ENCODE data around the gene POMGNT2. TPM values are rescaled to one million over a fixed set of nuclear protein-coding genes. Genes with fewer than 3 reads are reported as not detected.
A peak's percentile ranks its signal among the peaks of the same experiment; 100 is the strongest.

The POMGNT2 gene
- total and polyA plus RNA-seq, 10 of the 15 experiments (the other 5 are each of a cell fraction or from before 2014, with no cell fraction given): 0.02 to 1.7 (median 0.17) TPM; not detected in 1

DNA sequence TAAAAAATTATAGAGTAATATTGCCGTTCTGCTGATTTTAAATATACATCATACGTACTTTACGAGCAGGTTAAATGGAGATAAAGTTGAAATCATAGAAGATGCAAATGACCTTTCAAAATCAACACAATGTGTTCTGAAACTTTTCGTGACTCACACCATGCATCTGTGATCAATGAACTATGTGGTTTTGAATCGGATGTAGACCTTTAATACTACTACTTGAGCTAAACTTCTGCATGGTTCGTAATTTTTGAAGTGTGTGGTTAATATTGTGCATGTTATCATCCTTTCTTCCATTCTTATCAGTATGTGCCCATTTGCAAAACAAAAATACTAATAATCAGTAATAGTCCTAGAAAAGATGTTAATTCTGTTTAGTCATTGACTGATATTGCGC is 67.9 kb downstream of the POMGNT2 start:
- no TSS peak for BruUV-seq (replicated peaks)
- TF ChIP-seq RUNX3 (IDR thresholded peaks at IDR 0.05; ENCODE audit: low read length) (peak; percentile 77), CEBPB (IDR thresholded peaks at IDR 0.05; ENCODE audit: borderline replicate concordance in 1 of 2, low read depth in 2 of 2, low read length in 2 of 2) (no peak), FOXM1 (IDR thresholded peaks at IDR 0.05; ENCODE audit: low read depth, low read length) (no peak), ATF7 (IDR thresholded peaks at IDR 0.05; ENCODE audit: low read depth) (0 out of 2 replicates have a peak, but pooled peaks have one; percentile 19), HSF1 (IDR thresholded peaks at IDR 0.05; ENCODE audit: low read depth, low read length) (no peak), SMC3 (IDR thresholded peaks at IDR 0.05; ENCODE audit: borderline replicate concordance, low read length) (no peak), BRCA1 (IDR thresholded peaks at IDR 0.05; ENCODE audit: low read depth, low read length) (no peak), ZBED1 (IDR thresholded peaks at IDR 0.05; ENCODE audit: borderline replicate concordance) (no peak), FOS (IDR thresholded peaks at IDR 0.05; ENCODE audit: borderline replicate concordance, extremely low read depth, insufficient read length) (no peak), YY1 (IDR thresholded peaks at IDR 0.05; ENCODE audit: low read depth, low read length) (no peak), NR2F1 (conservative IDR thresholded peaks at IDR 0.05) (no peak), TCF12 (IDR thresholded peaks at IDR 0.05; ENCODE audit: low read depth, low read length) (no peak), ATF2 (IDR thresholded peaks at IDR 0.05; ENCODE audit: low read length) (no peak), CBFB (IDR thresholded peaks at IDR 0.05; ENCODE audit: low read depth) (0 out of 2 replicates have a peak, but pooled peaks have one; percentile 26), CUX1 (IDR thresholded peaks at IDR 0.05; ENCODE audit: insufficient replicate concordance, low read depth, low read length) (peak; percentile 79)
- TF ChIP-seq, protein P1, sequence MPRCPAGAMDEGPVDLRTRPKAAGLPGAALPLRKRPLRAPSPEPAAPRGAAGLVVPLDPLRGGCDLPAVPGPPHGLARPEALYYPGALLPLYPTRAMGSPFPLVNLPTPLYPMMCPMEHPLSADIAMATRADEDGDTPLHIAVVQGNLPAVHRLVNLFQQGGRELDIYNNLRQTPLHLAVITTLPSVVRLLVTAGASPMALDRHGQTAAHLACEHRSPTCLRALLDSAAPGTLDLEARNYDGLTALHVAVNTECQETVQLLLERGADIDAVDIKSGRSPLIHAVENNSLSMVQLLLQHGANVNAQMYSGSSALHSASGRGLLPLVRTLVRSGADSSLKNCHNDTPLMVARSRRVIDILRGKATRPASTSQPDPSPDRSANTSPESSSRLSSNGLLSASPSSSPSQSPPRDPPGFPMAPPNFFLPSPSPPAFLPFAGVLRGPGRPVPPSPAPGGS (IDR thresholded peaks at IDR 0.05; ENCODE audit: borderline replicate concordance, insufficient read depth, low read depth, low read length, poor library complexity, severe bottlenecking): no peak

More for the DNA sequence above, 67.9 kb downstream of the POMGNT2 start:
- Histone ChIP-seq H4K20me1 (ENCODE audit: control insufficient read depth, insufficient read depth) (no peaks in the 10 kb centered on the region), H3K4me2 (ENCODE audit: control insufficient read depth, insufficient read depth) (no peak overlapping the region), H3K79me2 (ENCODE audit: control insufficient read depth, insufficient read depth, low read length) (no peaks in the 10 kb centered on the region), H3K4me1 (ENCODE audit: control insufficient read depth, insufficient read depth, low read length) (no peaks in the 10 kb centered on the region), H3K27ac (ENCODE audit: control insufficient read depth, insufficient read depth) (no peak overlapping the region), H3K9ac (ENCODE audit: control insufficient read depth, insufficient read depth, low read length) (no peak overlapping the region), H3K36me3 (ENCODE audit: control insufficient read depth in 2 of 2, insufficient read depth in 2 of 2, low read length in 1 of 2) (no peaks in the 10 kb centered on the region), H3K27me3 (replicated peaks in 1 of 2; ENCODE audit: control insufficient read depth in 2 of 2, insufficient read depth in 2 of 2, low read length in 1 of 2) (peaks cover 0 to 1% of the 10 kb centered on the region in 2 experiments; a peak in 3 of 4 replicates), H3K4me3 (no peak overlapping the region), H2AFZ (ENCODE audit: control insufficient read depth, low read depth, low read length) (no peak overlapping the region), H3K9me3 (replicated peaks; ENCODE audit: control insufficient read depth, insufficient read depth, low read length) (no peaks in the 10 kb centered on the region; the same call in 2 of the 3 replicates)
- ChIA-PET RAD21 (ENCODE audit: unreplicated experiment) (interaction anchor here (1.0 to 1.2 kb wide), 2 partner anchors 14 to 31 kb away, joined by 3 to 4 read pairs; no protein-coding TSS in a partner anchor), SMC1A (ENCODE audit: uncharacterized antibody, unreplicated experiment) (interaction anchor here (1.2 to 3.8 kb wide), 4 partner anchors 10 to 76 kb away, joined by 3 to 15 read pairs (median 9); no protein-coding TSS in a partner anchor), POLR2A (no interaction called here), CTCF (interaction anchor here (1.0 to 1.5 kb wide), 3 partner anchors 14 to 258 kb away, joined by 3 to 4 read pairs (median 3); no protein-coding TSS in a partner anchor)
- FAIRE-seq (peak; percentile 96), ATAC-seq (peak; percentile 78), DNase-seq (ENCODE audit: low read depth, low spot score) (peak; percentile 8)
- in situ Hi-C loops (cut with MboI): no loop called here
- intact Hi-C loops (cut with micrococcal nuclease; ENCODE audit: unreplicated experiment): no loop called here
- WGBS (ENCODE audit: insufficient coverage, insufficient replicate concordance, low lambda C conversion rate, missing lambda C conversion rate): 3% methylated on average over 7 of the region's 7 CpGs
